ENCODE measurements around the gene MORC4. TPM values are rescaled to one million over a fixed set of nuclear protein-coding genes. Genes with fewer than 3 reads are reported as not detected.

The MORC4 gene
- total and polyA plus RNA-seq, 12 donors = 13.4 to 50.7 (median 35.0) TPM

DNA sequence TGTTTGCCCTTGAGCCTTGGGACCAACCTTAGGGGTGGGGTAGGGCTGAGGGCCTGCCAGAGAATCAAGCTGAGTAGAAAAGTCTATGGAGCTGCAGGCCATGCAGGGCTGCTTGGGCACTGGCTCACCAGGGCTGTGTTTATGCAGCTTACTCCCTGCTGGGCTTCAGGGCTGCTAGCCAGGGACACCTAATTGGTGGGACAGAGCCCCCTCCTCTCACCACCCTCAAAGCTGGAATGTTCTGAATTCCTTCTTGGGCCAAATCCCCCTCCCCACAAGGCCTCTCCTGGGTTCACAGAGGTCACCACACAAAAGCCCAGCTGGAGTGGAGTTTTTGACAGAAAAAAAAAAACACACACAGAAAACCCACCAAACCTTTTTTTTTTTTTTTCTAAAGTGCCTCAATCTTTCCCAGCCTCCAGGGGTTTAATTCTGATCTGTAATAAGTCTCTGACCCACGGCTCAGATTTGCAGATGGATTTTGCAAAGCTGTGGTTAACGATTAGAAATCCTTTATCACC, 80.0 kb downstream of the MORC4 start, which contains the start of gene CLDN2:
Gene CLDN2 (plus strand): TSS at position 471 of the 521 bp plus-strand sequence. CDS start 7,827 bp downstream, outside the sequence.
- Histone ChIP-seq H3K27me3 (peaks cover 3% of the 10 kb centered on the region), H3K36me3 (replicated peaks in 1 of 2) (no peaks in the 10 kb centered on the region), H3K27ac (no peak within 1 kb of the TSS), H3K4me1 (replicated peaks in 1 of 2) (no peaks in the 10 kb centered on the region), H3K9me3 (replicated peaks in 1 of 3) (no peaks in the 10 kb centered on the region), H3K4me3 (no peak within 1 kb of the TSS)
- no peak for DNase-seq
- intact Hi-C loops (cut with DNase I) = no loop called here
- TF ChIP-seq POLR2A (IDR thresholded peaks at IDR 0.05) = no peak
- TF ChIP-seq, protein P1, sequence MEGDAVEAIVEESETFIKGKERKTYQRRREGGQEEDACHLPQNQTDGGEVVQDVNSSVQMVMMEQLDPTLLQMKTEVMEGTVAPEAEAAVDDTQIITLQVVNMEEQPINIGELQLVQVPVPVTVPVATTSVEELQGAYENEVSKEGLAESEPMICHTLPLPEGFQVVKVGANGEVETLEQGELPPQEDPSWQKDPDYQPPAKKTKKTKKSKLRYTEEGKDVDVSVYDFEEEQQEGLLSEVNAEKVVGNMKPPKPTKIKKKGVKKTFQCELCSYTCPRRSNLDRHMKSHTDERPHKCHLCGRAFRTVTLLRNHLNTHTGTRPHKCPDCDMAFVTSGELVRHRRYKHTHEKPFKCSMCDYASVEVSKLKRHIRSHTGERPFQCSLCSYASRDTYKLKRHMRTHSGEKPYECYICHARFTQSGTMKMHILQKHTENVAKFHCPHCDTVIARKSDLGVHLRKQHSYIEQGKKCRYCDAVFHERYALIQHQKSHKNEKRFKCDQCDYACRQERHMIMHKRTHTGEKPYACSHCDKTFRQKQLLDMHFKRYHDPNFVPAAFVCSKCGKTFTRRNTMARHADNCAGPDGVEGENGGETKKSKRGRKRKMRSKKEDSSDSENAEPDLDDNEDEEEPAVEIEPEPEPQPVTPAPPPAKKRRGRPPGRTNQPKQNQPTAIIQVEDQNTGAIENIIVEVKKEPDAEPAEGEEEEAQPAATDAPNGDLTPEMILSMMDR (IDR thresholded peaks at IDR 0.05) = no peak
- WGBS, 4 donors = 53 to 68% (median 61%) methylated on average over 2 of the region's 2 CpGs

DNA sequence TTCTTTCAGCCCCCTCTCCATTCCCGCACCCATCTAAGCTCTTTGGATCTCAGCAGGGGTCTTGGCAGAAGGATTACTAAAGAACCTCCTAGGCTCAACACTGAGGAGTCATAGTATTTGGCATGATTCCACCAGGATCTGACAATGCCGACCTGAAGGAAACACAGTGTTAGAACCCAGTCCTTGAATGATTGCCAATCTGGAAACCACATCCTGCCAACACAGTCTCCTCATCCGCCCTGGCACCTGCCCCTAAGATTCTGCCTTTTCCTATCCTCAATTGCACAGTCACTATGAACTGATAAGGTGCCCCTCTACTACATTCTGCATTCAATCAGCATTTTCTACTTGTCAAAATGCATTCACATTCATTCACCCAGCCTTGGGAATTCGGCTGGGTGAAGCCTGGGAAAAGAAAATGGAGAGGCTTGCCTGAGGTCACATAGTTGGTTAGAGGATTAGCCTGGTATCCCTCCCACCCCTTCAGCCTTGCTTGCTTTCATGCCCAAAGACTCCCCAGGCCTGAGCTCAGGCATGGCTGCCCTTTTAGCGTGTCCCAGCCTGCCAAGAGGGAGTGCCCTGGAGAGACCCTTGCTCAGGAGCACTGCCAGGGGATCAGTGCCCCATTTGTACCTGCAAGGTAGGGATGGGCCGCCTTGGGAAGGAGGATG, 82.0 kb downstream of the MORC4 start:
- H3K27ac ChIP-seq = peak overlapping the region in 1 of 5 donors; percentile 57
- H3K27me3 ChIP-seq = peaks cover 9% of the 10 kb centered on the region
- no peaks in the 10 kb centered on the region for H3K4me1 ChIP-seq (replicated peaks in 1 of 2)
- intact Hi-C loops (cut with DNase I) = no loop called here
- H3K36me3 ChIP-seq (replicated peaks in 1 of 2) = no peaks in the 10 kb centered on the region
- H3K4me3 ChIP-seq = no peak overlapping the region
- peak in 6 of 7 donors; percentile 53 to 74 (median 58) for DNase-seq
- no peaks in the 10 kb centered on the region for H3K9me3 ChIP-seq (replicated peaks in 1 of 3)
- TF ChIP-seq, protein P1 (IDR thresholded peaks at IDR 0.05) = no peak
- no peak for TF ChIP-seq POLR2A (IDR thresholded peaks at IDR 0.05)
- WGBS, 4 donors = 33 to 43% (median 38%) methylated on average over 4 to 6 of the region's 6 CpGs

DNA sequence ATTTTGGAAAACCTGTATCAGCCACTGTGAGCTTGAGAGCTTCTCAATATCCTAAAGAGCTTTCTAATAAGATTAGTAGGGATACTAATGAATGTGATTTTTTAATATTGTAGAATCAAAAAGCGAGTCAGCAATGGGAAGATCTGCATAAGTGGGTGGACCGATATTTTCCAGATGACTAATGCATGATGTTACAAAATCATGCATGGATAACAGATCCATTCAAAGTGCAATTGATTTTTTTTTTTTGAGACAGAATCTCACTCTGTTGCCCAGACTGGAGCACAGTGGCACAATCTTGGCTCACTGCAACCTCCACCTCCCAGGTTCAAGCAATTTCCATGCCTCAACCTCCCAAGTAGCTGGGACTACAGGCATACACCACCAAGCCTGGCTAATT, 87.1 kb downstream of the MORC4 start:
- intact Hi-C loops (cut with DNase I) = no loop called here

DNA sequence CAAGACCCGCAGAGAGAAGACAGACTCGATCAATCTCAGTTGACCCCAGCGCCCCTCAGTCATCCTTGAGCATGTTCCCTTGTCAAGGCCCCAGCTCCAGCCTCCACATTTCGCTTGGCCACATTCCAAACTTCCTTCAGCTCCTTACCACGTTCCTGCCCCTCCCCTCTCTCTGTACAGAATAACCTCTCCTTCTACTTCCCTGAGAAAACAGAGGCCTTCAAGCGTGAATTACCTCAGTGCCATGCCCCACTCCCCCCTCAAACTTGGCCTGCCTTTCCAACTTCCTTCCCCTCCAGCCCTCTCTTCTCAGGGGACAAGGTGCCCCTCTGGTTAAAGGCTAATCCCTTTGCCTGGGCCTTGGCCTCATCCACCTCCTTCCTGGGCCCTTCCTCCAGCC, 93.7 kb downstream of the MORC4 start:
- intact Hi-C loops (cut with DNase I) = no loop called here
- TF ChIP-seq, protein P1 (IDR thresholded peaks at IDR 0.05) = no peak
- no peak for TF ChIP-seq POLR2A (IDR thresholded peaks at IDR 0.05)
- Histone ChIP-seq H3K9me3 (replicated peaks in 1 of 3) (no peaks in the 10 kb centered on the region), H3K36me3 (replicated peaks in 1 of 2) (no peaks in the 10 kb centered on the region), H3K27ac (no peak overlapping the region), H3K4me1 (replicated peaks in 1 of 2) (no peaks in the 10 kb centered on the region), H3K27me3 (peaks cover 9% of the 10 kb centered on the region), H3K4me3 (no peak overlapping the region)
- DNase-seq = no peak
- 30 to 55% (median 42%) methylated on average over 6 of the region's 6 CpGs for WGBS, 4 donors

More for the DNA sequence above, 87.1 kb downstream of the MORC4 start:
- no peaks in the 10 kb centered on the region for H3K4me1 ChIP-seq (replicated peaks in 1 of 2)
- WGBS, 4 donors = 44 to 54% (median 49%) methylated on average over 2 of the region's 2 CpGs
- no peaks in the 10 kb centered on the region for H3K36me3 ChIP-seq (replicated peaks in 1 of 2)
- H3K27me3 ChIP-seq = peaks cover 15% of the 10 kb centered on the region
- H3K4me3 ChIP-seq = no peak overlapping the region
- no peak for TF ChIP-seq POLR2A (IDR thresholded peaks at IDR 0.05)
- TF ChIP-seq, protein P1 (IDR thresholded peaks at IDR 0.05) = no peak
- H3K27ac ChIP-seq = no peak overlapping the region
- DNase-seq = no peak
- H3K9me3 ChIP-seq (replicated peaks in 1 of 3) = no peaks in the 10 kb centered on the region

Measured in adrenal gland (tissue), 12 donors.